CD4-positive, alpha-beta T cell treated with Interleukin-4 for 1 hour (primary cell): Measurements from ENCODE around the gene CCDC178.

ENCODE experiments used
- DNase-seq, 2 donors: peaks; one replicate each; pipeline ENCODE4 v3.0.0-alpha.2; 2020 to 2022

CCDC178 gene

DNA sequence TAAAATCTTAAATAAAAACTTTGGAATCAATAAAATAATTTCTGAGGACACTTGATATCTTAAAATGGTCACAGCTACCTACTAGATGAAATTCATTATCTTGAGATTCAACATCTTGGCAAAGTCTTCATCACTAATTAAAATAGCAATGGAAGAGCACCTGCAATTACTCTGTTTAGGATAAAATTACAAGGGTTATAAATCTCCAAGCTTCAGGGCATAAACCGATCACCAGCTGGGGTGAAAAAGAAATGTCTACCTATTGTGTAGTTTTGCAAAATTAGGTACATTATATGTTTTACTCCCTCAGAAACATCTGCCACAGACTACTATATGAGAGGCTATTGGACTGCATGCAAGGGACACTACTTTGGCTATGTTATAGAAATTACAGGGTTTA is 327.1 kb downstream of the CCDC178 start:
- DNase-seq, result no peak

DNA sequence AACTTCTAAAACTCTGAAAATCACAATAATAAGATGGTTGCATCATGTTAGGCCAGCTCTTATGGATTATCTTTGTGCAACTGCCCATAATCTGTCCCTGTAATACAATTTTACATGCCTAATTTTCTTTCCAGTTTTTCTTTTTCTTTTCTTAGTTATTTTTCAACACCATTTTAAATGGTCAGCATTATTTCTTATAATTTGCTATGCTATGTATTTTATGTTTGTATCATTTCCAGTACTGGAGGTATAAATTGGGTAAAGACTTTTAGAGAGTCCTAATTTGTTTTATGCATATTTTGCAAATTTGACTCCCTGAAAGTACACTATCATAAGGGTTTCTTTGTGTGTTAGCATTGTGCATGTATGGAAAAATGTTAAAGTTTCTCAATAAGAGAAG is 333.0 kb downstream of the CCDC178 start:
- DNase-seq, result no peak

DNA sequence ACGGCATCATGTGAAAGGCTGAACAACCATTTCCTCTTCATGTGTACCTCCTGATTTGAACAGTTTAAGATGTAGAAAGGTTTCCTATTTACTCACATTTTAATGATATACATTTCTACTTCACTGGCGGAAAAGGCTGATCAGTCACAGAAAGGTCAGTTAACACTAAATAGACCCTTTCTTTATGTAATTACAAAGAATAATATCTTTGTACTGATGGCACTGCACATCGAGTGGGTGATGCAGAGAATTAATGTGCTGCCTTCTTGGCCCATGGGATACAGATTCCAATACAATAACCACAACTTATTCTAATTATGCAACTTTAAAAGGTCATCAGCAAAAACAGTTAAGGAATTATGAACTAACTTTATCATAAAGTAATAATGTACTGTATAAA is 339.2 kb downstream of the CCDC178 start:
- DNase-seq, result no peak

DNA sequence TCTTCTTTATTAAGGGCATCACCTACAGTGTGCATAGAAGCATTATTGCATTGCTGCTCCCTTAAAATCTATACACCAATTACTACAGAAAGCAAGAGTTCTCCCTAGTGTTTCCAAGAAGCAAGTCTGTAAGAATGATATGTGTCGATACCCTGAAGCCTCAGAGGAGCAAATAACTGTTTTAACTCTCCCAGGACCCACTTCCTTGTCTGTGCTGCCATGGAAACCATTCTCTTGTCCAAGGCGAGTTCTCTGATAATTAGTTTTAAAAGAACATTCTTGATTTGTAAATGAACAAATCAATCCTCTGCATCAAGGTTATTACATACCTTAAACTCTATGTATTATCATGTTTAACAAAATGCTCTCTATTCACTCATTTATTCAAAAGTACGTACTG is 340.9 kb downstream of the CCDC178 start:
- no peak for DNase-seq

DNA sequence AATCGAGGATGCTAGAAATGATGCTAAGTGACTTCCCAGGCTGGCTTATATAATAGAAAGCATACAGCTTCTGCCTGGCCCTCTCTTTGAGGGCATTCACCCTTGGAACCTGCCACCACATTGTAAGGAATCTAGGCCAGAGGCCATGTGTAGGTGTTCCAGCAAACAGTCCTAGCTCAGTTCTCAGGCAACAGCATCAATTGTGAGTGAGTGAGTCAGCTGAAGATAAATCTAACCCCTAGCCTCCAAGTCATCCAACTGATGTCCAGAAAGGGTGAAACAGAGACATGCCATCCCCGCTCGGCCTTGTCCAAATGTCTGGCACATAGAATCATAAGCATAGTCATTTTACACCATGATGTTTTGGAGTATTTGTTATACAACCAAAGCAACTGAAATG is 343.4 kb downstream of the CCDC178 start:
- no peak for DNase-seq

DNA sequence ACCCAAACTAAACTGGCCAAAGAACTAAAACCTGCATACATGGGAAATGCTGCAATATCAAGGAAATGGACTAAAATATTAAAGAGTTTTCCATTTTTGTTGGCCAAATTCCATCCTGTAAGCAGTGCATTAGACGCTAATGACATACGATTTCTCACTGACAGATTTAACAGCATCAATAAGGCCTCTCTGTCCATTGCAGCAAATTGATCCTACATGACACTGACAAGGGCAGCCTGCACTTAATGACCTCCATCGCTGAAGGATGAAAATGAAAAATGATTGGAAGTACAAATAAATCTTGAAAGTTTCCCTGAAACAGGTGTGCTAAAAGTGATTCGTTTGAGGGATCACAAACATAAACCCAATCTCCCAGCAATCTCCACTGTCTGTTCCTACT is 350.1 kb downstream of the CCDC178 start:
- DNase-seq, result no peak

DNA sequence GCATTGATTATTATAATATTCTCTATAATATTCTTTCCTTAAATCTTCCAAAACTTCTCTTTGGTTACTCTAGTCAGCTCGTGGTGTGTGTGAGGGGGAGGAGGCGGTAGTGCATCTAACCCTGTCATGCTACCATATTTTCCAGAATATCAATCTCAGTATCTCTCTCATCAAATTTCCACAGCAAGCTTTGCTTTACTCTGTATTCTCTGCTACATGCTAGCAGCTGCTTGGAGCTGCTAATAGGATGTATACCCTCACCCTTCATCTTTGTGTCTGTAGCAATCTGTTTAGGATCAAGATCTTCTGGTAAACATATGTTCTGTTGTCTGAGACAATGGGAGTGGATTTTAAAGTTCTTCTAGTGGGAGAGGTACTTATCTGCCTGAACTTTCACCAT is 363.9 kb downstream of the CCDC178 start:
- no peak for DNase-seq

DNA sequence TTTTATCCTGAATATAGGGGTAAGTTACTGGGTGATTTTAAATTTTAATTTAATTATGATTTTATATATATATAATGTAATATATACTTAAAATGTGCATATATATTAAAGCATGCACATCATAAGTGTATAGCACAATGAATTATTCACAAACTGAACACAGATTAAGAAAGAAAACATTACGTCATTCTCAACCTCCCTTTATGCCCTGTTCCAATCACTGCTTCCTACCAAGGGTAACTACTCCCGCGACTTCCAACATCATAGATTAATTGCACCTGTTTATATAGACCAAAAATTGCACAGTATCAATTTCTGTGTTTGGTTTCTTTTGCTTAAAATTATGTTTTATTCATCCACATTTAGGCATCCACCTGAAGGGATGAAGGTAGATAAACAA is 366.4 kb downstream of the CCDC178 start:
- DNase-seq, result no peak

DNA sequence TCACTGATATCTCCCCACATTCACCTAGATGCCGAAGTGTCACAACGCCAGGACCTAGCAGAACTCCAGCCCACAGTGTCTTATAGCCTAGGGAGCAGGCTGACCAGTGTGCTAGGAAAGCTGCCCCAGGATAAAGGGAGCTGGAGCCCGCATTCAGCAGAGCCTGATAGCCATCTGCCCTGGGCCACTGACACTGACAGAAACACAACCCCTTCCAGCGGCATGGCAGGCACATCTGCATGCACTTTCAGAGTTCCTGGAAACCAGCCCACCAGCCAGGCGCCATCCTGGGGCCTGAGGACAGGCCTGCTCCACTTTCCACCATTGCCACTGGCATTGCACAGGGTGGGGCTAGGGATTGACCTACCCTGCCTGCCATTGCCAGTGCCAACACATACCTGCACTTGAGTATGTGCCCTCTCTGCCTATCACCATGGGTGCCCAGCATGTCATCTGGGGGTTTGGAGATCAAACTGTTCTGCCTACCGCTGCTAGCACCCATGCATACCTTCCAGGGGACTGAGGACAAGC is 377.6 kb downstream of the CCDC178 start:
- no peak for DNase-seq

DNA sequence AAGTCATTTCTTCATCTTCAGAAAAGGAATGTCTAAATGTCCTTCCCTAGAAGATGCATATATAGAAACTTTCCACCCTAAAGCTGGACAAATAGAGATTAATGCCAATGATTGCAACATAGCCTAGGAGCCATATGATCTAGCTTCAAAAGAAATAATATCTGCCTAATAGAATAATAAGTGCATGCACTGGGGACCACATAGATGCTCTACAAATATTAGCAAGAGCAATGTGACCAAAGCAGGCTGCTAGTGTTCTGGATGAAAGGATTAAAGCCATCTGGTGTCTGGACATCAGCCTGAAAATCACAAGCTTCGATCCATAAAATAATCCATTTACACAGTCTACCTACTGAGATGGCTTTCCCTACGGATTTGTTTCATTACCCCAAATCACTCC is 387.6 kb downstream of the CCDC178 start:
- DNase-seq, result no peak

DNA sequence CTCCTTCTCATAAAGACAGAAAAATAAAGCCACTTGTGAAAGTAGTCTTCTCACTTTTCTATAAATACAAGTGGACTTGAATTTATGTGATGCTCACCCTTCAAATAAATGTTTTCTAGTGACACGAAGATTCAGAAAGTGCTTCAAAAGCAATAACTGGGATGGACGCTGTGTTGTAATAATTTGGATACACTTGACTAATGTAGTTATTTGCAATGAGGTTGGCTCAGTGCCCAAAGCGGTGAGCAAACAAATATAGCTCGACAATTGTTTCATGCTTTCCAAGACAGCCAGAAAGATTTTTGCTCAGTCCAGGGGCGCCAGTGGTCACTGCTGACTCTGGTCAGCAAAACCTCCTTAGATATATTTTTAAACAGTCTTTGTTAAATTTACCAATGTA is 389.1 kb downstream of the CCDC178 start:
- no peak for DNase-seq

DNA sequence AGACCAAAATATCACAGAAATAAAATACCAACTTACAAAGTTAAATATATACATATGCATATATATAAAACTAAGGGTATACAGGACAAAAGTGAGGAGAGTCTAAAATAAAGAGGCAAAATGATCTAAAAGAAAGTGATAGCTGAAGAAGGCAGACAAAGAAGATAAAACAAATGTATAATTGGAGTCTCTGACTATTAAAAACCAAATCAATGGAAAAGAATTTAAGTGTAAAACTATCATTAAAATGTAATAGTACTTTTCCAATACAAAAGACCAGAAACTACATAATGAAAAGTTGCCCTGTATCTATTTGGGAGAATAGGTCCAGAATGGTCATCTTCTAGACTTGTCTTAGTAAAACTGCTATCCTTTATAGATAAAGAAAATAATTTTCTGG is 400.3 kb downstream of the CCDC178 start:
- DNase-seq, result no peak

DNA sequence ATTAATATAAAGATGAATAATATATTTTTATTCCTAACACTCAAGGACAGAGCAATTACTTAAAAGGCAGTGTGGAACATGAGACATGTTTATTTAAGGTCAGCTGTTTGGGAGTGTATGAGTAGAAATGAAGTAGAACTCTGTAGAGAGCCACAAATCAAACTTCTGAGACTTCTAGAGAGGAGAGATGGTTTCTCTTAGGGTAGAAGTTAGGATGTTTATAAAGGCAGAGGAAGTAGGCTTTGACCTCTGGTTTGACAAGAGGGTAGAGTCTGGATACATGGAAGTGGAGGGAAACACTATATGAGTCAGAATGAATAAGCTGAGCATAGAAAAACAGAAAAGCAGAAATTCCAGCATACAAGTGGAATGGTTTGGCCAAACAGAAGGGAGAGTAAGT is 405.6 kb downstream of the CCDC178 start:
- no peak for DNase-seq

DNA sequence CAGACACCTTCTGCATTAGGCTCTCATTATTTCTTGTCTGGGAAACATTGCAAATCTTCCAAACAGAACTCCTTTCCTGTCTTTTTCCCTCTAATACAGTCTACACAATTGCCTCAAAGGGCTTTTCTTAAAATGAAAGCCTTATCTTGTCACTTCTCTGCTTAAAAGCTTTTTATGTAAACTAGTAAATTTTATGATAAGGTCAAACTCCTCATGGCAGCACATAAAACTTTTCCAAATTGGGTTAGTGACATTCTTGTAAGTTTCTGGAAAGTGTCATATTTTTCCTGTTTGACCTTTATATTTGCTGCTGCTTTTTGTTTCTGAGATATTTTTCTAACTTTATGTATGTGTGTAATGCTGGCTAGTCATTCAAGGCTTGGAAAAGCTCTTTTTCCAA is 406.3 kb downstream of the CCDC178 start:
- DNase-seq, result no peak

DNA sequence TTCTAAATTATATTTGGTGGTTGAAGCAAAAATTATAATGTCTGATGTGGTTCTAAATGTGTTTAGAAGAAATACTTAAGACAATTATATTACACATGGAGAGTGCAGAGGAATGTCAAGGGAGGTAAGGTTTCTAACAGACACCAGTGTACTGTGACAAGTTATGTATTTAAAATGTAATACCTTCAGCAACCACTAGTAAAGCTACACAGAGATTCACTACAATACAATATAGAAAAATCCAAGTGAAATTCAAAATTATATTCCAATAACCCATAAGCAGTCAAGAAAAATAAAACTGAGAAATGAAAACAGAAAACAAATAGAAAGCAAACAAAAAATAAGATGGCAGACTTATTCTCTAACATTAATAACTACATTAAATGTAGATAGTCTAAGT is 418.2 kb downstream of the CCDC178 start:
- no peak for DNase-seq

DNA sequence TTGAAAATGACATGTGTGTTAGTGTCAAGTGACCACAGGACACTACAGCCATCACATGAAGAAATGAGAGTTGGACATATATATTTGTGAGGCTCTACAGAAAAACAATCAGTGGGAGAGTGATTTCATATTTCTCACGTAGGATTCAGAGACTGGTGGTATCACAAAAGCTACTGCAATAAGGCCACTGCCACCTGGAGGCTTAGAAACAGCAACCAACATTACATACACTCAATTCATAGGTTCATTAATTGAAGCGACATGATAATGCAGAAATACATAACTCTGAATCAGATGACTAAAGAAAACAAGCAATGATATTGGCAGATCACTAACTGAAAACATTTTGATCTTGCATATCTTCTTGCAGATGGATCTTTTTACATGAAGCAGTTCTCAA is 419.6 kb downstream of the CCDC178 start:
- no peak for DNase-seq

DNA sequence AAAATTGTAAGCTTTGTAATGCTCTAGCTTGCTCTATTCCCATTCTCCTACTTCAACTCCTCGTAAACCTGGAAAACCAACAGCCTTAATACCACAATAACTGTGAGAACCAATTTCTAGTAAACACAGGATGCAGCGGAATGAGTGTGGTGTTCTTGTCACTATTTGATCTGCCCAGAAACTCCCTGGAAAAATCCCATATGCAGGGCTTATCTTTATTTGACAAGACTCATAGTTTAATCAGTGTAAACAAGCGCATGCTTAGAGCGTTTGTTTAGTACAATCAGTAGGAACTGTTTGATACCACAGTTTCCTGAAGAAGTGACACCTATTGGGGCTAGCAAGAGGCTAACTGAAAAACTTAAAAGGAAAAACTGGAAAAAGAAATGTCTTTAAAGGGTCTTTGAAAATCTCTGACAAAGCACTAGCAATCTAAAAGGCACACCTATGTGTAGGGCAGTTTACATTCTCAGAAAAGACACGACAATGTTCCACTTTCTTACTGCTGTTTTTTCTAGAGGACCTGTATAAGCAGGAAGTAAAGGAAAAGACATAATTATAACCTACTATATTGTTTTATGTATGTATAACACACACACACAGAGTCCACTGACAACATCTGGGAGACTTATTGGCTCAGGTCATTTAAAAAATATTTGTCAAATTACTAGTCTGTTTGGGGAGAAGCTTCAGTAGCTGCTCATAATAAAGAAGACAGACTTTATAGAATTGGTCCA is 426.3 kb downstream of the CCDC178 start:
- DNase-seq, result no peak

DNA sequence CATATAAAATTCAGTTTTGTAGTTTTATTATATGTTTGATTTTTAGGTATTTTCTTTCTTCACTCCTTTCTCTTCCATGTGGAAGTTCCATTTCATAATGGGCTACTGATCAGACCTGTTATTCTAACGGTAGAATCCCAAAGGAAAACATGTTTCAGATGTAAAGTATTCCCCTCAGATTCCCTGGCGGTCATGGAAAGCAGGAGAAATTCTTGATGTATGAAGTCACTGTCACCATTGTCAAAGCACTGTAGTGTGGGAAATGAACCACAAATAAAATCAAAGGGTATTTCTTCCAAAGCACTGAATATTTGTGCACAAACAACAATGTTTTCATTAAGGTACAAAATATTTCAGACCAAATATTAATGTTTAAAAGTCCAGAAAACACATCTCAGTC is 430.4 kb downstream of the CCDC178 start:
- no peak for DNase-seq

DNA sequence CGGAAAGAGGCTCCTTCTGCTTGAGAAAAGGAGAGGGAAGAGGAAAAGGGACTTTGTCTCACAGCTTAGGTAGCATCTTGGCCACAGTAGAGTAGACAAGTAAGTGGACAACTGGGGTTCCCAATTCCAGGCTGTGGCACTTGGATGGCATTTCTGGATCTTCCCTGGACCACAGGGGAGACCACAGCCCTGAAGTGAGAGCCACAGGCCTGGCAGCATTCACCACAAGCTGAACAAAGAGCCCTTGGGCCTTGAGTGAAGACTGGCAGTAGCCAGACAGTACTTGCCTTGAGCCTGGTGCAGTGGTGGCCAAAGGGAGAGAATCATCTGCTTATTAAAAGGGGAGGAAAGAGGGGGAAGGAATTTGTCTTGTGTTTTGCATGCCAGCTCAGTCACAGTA is 441.6 kb downstream of the CCDC178 start:
- DNase-seq, result no peak

DNA sequence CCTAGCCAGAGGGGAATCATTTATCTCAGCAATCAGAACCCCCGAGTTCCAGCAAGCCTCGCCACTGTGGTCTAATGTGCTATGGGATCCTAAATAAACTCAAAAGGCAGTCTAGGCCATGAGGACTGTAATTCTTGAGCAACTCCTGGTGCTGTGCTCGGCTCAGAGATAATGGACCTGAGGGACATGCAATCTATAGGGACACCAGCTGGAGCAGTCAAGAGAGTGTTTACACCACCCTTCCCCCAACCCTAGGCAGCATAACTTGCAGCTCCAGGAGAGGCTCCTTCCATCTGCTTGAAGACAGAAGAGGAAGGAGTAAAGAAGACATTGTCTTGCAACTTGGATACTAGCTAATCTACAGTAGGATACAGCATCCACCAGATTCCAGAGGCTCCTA is 442.2 kb downstream of the CCDC178 start:
- DNase-seq, result no peak

DNA sequence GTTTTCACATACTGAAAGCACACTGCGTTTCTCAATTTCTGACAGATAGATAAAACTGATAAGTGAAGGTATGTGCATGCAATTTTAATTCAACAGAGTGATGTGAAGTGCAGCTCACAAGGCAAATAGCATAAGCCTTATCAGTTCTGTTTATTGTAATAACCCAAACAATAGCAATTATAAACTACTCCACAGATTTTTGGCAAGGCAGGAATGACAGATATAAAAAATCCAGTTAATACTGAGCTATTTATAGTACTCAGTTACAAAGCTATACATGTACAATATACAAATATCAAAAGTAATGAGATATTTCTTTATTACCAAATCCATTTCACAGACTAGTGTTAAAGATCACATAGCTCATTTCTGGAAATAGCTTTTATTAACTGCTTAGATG is 456.8 kb downstream of the CCDC178 start:
- DNase-seq, result no peak

DNA sequence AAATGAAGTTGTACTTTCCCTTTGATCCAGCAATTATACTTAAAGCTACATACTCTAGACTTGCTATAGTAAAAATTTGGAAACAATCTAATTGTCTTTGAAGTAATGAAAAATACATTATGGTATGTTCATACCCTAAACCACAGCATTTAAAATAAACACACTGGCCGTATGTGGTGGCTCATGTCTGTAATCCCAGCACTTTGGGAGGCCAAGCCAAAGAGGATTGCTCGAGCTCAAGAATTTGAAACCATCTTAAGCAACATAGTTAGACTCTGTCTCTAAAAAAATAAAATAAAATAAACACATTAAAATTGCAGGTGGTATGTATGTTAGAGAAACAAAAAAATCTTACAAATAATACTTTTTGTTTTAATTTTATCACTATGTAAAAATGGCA is 459.6 kb downstream of the CCDC178 start:
- DNase-seq, result no peak

DNA sequence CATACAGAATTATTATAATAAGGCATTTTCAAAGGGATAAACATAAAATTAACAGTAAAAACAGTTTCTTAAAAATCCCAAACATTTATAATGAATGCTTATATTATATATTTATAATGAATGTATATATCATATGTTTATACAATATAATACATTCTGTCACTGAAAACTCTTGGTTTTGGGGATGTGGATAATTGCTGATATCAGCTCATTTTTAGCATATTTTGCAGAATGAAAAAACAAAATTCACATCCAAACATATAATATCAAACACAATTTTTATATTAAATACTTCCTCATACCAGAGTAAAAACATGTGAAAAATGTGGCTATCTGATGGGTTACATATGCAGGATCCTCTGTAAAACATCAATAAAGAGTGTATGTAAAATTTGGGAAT is 465.0 kb downstream of the CCDC178 start:
- DNase-seq, result no peak

DNA sequence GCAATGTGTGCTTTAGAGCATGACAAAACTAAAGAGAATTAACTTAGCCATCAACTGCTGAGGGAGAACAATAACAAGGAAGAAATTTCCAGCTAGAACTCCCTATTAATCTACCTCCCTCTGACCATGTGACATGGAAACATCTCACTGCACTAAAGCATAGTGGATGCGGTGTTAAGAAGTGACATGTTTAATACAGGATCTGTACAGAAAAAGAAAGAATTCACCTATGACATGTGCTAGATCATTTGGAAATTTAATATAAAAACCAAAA is 465.4 kb downstream of the CCDC178 start:
- DNase-seq, result no peak

DNA sequence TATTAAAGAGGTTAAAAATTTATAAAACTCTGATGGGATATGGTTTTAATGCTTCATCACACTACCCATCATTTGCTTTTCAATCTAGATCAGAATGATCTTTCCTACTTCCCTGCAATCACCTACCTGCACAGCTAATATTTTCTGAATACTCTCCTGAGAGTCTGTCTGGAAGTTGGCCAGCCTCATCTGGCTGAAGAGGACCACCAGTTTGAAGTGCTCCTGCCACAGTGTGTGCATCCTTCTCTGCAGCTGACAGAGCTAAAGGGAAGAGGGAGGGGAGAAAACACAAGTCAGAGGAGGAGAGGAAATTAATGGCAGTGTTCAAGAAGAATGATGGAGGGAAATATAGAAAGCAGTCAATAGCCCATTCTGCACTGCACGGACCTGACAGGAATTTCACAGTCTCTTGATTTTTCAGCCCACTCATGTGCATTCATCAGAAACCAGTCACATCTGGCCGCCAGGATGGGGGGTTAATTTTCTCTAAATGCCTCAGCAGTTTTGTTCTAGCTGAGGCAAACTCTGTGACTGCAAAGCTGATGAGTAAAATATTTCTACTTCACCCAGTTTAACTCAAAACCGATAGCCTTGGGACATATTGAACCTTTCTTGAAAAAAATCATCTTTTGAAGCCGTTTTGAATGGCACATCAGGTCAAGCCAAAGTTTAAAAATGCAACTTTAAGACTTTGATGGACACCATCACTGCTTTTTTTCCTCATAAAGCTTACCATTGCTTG is 465.9 kb downstream of the CCDC178 start:
- DNase-seq, result no peak
